Adrenal gland (tissue), 12 donors: ENCODE results near the gene ZNF174. TPM values are rescaled to one million over a fixed set of nuclear protein-coding genes. Genes with fewer than 3 reads are reported as not detected.

Experiments used
- DNase-seq, 7 donors: peaks; one replicate each; pipeline ENCODE4 v3.0.0-alpha.2; 2019 to 2020
- H3K27ac ChIP-seq, 5 donors: fragments of 200-600 bp; sonication (generic) in 4 of 5; 1 replicate in 3 of 5; 2 replicates in 2 of 5; pipeline versions ENCODE4 v1.5.1 to v1.8.0; 2016 to 2020; ENCODE audit warnings: mild to moderate bottlenecking in 1 of 5
- H3K27me3 ChIP-seq: fragments of 200-600 bp; 2 replicates; pipeline ENCODE4 v1.8.0; 2021
- H3K36me3 ChIP-seq, 2 donors: fragments of 200-600 bp; replicated peaks in 1 of 2; 1 replicate in 1 of 2; 2 replicates in 1 of 2; pipeline versions ENCODE4 v1.5.1 to v1.8.0; 2018 to 2022
- H3K4me1 ChIP-seq, 2 donors: fragments of 200-600 bp; replicated peaks in 1 of 2; 1 replicate in 1 of 2; 2 replicates in 1 of 2; pipeline versions ENCODE4 v1.5.1 to v1.8.0; 2018 to 2021
- H3K4me3 ChIP-seq, 4 donors: fragments of 200-600 bp; sonication (generic) in 3 of 4; one replicate each; pipeline ENCODE4 v1.5.1; 2016 to 2018
- H3K9me3 ChIP-seq, 3 donors: fragments of 200-600 bp; sonication (generic) in 1 of 3; replicated peaks in 1 of 3; 1 replicate in 2 of 3; 2 replicates in 1 of 3; pipeline versions ENCODE4 v1.5.1 to v1.8.0; 2016 to 2021
- POLR2A ChIP-seq, 2 donors: fragments of 450-650 bp; IDR thresholded peaks; one replicate each; pipeline ENCODE4 v1.6.1; 2017; ENCODE audit warnings: antibody characterized with exemption in 2 of 2, mild to moderate bottlenecking in 2 of 2, moderate library complexity in 1 of 2
- WGBS, 4 donors: extraction: QIAGEN DNeasy Blood & Tissue Kit in 2 of 4; methylation state at CpG; one replicate each; pipeline versions ENCODE4 v1.1.5 to v1.1.7; 2013 to 2017; 5-methylcytosine and 5-hydroxymethylcytosine counted together
- intact Hi-C, 2 donors: fragments of 100-400 bp; cut with DNase I; formaldehyde crosslinking; loops; one replicate each; pipeline versions ENCODE4 v1.14.1 to v1.15.0; 2022 to 2023
- polyA plus RNA-seq, 3 donors: library from polyadenylated mRNA; stranded (reverse); fragments of 200-250 nt in 2 of 3; fragments of 350-450 nt in 1 of 3; fragmentation: Illumina TruSeq in 1 of 3; extraction: RNeasy Lipid Tissue Mini Kit (QIAGEN cat#74804) in 1 of 3; gene quantifications; one replicate each; pipeline ENCODE4 v1.2.3, GENCODE V29; 2013 to 2014
- total RNA-seq, 9 donors: library from RNA; depleted of rRNA in 4 of 9; stranded (reverse); fragments of >200 nt in 4 of 9; fragments of 120-200 nt in 1 of 9; fragmentation: NEBNext Ultra II Directional in 1 of 9; extraction: Animal tissue kit (Norgen Biotek cat#: 25700) in 1 of 9; gene quantifications; one replicate each; pipeline versions ENCODE4 v1.1.0 to v1.2.4, GENCODE V29; 2013 to 2023
- TF ChIP-seq, protein P1 (sequence below), 6 experiments: fragments of 450-650 bp in 4 of 6; fragments of 200-600 bp in 2 of 6; sonication (generic) in 1 of 6; IDR thresholded peaks; 1 replicate in 5 of 6; 2 replicates in 1 of 6; pipeline versions ENCODE4 v1.5.1 to v1.8.0; 2016 to 2021; ENCODE audit warnings: antibody characterized with exemption in 6 of 6, mild to moderate bottlenecking in 2 of 6, moderate library complexity in 1 of 6
- donor health status: healthy with polysubstance abuse.
- donor health status: Bipolar disorder and iron deficiency.
- donor health status: DM: yes; HTN: yes; CAD: no.
- donor health status: DM: no; HTN: no; CAD: no.
- donor health status: DM: no; HTN: no; CAD: no.
- donor health status: DM: yes; HTN: yes; CAD: no.

ZNF174 gene
- total and polyA plus RNA-seq, 12 donors: 4.1 to 22.2 (median 10.8) TPM

GRCh38 chr16:3454631-3455147, 53.7 kb downstream of the ZNF174 start:
- intact Hi-C loops: no loop called here
- Histone ChIP-seq H3K9me3 (no peaks in the 10 kb centered on the region), H3K27ac (no peak overlapping the region), H3K36me3 (no peaks in the 10 kb centered on the region), H3K4me1 (peaks cover 11 to 19% of the 10 kb centered on the region in 2 donors), H3K27me3 (no peaks in the 10 kb centered on the region), H3K4me3 (no peak overlapping the region)
- no peak for TF ChIP-seq POLR2A (IDR thresholded peaks at IDR 0.05)
- TF ChIP-seq, protein P1, sequence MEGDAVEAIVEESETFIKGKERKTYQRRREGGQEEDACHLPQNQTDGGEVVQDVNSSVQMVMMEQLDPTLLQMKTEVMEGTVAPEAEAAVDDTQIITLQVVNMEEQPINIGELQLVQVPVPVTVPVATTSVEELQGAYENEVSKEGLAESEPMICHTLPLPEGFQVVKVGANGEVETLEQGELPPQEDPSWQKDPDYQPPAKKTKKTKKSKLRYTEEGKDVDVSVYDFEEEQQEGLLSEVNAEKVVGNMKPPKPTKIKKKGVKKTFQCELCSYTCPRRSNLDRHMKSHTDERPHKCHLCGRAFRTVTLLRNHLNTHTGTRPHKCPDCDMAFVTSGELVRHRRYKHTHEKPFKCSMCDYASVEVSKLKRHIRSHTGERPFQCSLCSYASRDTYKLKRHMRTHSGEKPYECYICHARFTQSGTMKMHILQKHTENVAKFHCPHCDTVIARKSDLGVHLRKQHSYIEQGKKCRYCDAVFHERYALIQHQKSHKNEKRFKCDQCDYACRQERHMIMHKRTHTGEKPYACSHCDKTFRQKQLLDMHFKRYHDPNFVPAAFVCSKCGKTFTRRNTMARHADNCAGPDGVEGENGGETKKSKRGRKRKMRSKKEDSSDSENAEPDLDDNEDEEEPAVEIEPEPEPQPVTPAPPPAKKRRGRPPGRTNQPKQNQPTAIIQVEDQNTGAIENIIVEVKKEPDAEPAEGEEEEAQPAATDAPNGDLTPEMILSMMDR (IDR thresholded peaks at IDR 0.05): no peak
- WGBS, 4 donors: 73 to 79% (median 77%) methylated on average over 10 of the region's 10 CpGs
- DNase-seq: peak in 1 of 7 donors; percentile 47

GRCh38 chr16:3457434-3458252, 56.6 kb downstream of the ZNF174 start:
- Histone ChIP-seq H3K36me3 (no peaks in the 10 kb centered on the region), H3K4me3 (peak overlapping the region in 3 of 4 donors; percentile 38 to 93 (median 82)), H3K27ac (peak overlapping the region; percentile 89 to 99 (median 94)), H3K4me1 (peaks cover 30 to 44% of the 10 kb centered on the region in 2 donors), H3K9me3 (no peaks in the 10 kb centered on the region), H3K27me3 (no peaks in the 10 kb centered on the region)
- intact Hi-C loops: no loop called here
- 1 to 6% (median 1%) methylated on average over 4 to 83 of the region's 83 CpGs for WGBS, 4 donors
- TF ChIP-seq, protein P1 (IDR thresholded peaks at IDR 0.05): peak in 3 of 6 experiments; percentile 41 to 61 (median 48)
- TF ChIP-seq POLR2A (IDR thresholded peaks at IDR 0.05): peak; percentile 18 to 68
- DNase-seq: peak; percentile 90 to 97 (median 93)

- Histone ChIP-seq H3K36me3 (no peaks in the 10 kb centered on the region), H3K4me1 (peaks cover 30 to 51% of the 10 kb centered on the region in 2 donors), H3K9me3 (no peaks in the 10 kb centered on the region), H3K27me3 (no peaks in the 10 kb centered on the region), H3K27ac (peak overlapping the region; percentile 89 to 99 (median 94)), H3K4me3 (peak overlapping the region; percentile 7 to 93 (median 56))
- peak; percentile 34 to 68 (median 44) for DNase-seq
- TF ChIP-seq POLR2A (IDR thresholded peaks at IDR 0.05): no peak
- TF ChIP-seq, protein P1 (IDR thresholded peaks at IDR 0.05): no peak
- intact Hi-C loops: no loop called here
- WGBS, 4 donors: 0 to 1% (median 0%) methylated on average over 8 to 47 of the region's 47 CpGs
These were observed 57.4 kb downstream of the ZNF174 start for GRCh38 chr16:3458278-3458851.

DNA sequence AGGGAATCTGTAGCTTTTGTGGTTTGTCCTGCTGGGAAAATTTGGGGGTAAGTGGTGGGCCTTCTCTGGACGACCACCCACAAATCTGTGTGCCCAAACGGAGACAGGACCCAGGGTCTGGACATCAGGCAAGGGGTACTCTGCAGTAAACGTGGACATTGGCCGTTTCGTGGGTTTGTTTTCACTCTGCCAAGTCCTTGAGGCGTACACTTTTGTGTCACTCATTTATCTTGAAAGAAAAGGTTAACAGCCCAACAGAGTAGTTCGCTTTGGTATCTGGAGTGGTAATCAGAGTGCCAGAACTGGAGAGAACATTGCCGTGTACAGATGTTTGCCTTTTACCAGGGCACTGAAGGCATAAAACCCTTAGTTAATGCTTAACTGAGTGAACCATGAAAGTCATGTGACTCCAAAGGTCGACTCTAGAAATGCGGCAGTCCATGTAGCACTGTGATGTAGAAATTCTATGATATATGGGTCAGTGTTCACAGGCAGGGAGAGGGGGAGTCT, 57.9 kb downstream of the ZNF174 start:
- H3K27me3 ChIP-seq: no peaks in the 10 kb centered on the region
- H3K4me3 ChIP-seq: peak overlapping the region; percentile 7 to 93 (median 56)
- 1 to 6% (median 4%) methylated on average over 10 of the region's 10 CpGs for WGBS, 4 donors
- no peaks in the 10 kb centered on the region for H3K9me3 ChIP-seq
- intact Hi-C loops: no loop called here
- no peaks in the 10 kb centered on the region for H3K36me3 ChIP-seq
- DNase-seq: peak in 1 of 7 donors; percentile 60
- H3K4me1 ChIP-seq: peaks cover 30 to 57% of the 10 kb centered on the region in 2 donors
- TF ChIP-seq, protein P1 (IDR thresholded peaks at IDR 0.05): peak in 1 of 6 experiments; percentile 1
- peak in 1 of 2 donors; percentile 44 for TF ChIP-seq POLR2A (IDR thresholded peaks at IDR 0.05)
- H3K27ac ChIP-seq: peak overlapping the region; percentile 89 to 99 (median 94)
